Osteocyte (in vitro differentiated cells): ENCODE data around the gene DOCK3. TPM values are rescaled to one million over a fixed set of nuclear protein-coding genes. Genes with fewer than 3 reads are reported as not detected.

Experiments
- DNase-seq: peaks from one replicate; pipeline ENCODE4 v3.0.0; 2021; ENCODE audit warnings: mixed read lengths; ENCODE audit not compliant: unreplicated experiment; ENCODE audit errors: extremely low spot score
- H3K27ac Mint-ChIP-seq: one replicate; pipeline ENCODE4 v1.8.0; 2021; ENCODE audit warnings: mild to moderate bottlenecking, mixed read lengths; ENCODE audit not compliant: unreplicated experiment
- H3K27me3 Mint-ChIP-seq: one replicate; pipeline ENCODE4 v1.8.0; 2021; ENCODE audit warnings: mixed read lengths; ENCODE audit not compliant: unreplicated experiment
- H3K36me3 Mint-ChIP-seq: one replicate; pipeline ENCODE4 v1.8.0; 2021; ENCODE audit warnings: mixed read lengths; ENCODE audit not compliant: unreplicated experiment
- H3K4me1 Mint-ChIP-seq: one replicate; pipeline ENCODE4 v1.8.0; 2021; ENCODE audit warnings: mixed read lengths; ENCODE audit not compliant: unreplicated experiment
- H3K4me3 Mint-ChIP-seq: one replicate; pipeline ENCODE4 v1.8.0; 2021; ENCODE audit warnings: mild to moderate bottlenecking, moderate library complexity, mixed read lengths; ENCODE audit not compliant: unreplicated experiment
- H3K9me3 Mint-ChIP-seq: one replicate; pipeline ENCODE4 v1.8.0; 2021; ENCODE audit warnings: mixed read lengths; ENCODE audit not compliant: unreplicated experiment
- total RNA-seq: library from RNA; stranded (reverse); gene quantifications from 2 replicates; pipeline ENCODE4 v1.2.1, GENCODE V29; 2021
- TF ChIP-seq, protein P1 (sequence below): fragments of 200-600 bp; sonication (generic); IDR thresholded peaks from 2 replicates; pipeline ENCODE4 v1.5.0; 2021; ENCODE audit warnings: antibody characterized with exemption, mild to moderate bottlenecking, moderate library complexity

Gene DOCK3
- total RNA-seq, 1 donor from 2014 or later, result 0.24 TPM

DNA sequence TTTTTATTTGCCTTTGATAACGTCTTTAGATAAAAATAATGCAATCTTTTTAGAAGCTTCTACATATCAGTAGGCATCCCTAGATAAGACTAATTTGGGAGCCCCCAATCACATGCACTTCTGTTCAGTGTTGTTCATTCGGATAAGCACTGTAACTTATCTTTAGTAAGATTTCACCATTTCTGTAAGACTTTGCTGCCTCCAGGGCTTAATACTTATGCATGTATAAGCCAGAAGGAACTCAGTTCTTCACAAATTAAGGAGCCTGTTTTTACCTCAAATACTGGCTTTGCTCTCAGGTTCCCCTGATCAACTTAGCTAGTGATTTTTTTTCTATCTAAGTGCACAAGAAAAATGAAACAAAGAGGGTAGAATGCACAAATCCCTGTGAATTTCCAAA, 20.3 kb downstream of the DOCK3 start:
- Mint-ChIP-seq H3K36me3 (no peaks in the 10 kb centered on the region), H3K9me3 (peaks cover 12% of the 10 kb centered on the region), H3K4me3 (no peak overlapping the region), H3K27me3 (peaks cover 16% of the 10 kb centered on the region), H3K4me1 (no peaks in the 10 kb centered on the region), H3K27ac (no peak overlapping the region)
- no peak for DNase-seq
- TF ChIP-seq, protein P1, sequence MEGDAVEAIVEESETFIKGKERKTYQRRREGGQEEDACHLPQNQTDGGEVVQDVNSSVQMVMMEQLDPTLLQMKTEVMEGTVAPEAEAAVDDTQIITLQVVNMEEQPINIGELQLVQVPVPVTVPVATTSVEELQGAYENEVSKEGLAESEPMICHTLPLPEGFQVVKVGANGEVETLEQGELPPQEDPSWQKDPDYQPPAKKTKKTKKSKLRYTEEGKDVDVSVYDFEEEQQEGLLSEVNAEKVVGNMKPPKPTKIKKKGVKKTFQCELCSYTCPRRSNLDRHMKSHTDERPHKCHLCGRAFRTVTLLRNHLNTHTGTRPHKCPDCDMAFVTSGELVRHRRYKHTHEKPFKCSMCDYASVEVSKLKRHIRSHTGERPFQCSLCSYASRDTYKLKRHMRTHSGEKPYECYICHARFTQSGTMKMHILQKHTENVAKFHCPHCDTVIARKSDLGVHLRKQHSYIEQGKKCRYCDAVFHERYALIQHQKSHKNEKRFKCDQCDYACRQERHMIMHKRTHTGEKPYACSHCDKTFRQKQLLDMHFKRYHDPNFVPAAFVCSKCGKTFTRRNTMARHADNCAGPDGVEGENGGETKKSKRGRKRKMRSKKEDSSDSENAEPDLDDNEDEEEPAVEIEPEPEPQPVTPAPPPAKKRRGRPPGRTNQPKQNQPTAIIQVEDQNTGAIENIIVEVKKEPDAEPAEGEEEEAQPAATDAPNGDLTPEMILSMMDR, result no peak

- Mint-ChIP-seq H3K9me3 (peaks cover 12% of the 10 kb centered on the region), H3K27ac (no peak overlapping the region), H3K36me3 (no peaks in the 10 kb centered on the region), H3K27me3 (peaks cover 15% of the 10 kb centered on the region), H3K4me1 (no peaks in the 10 kb centered on the region), H3K4me3 (no peak overlapping the region)
- no peak for DNase-seq
- TF ChIP-seq, protein P1, result no peak
Observed at GRCh38 chr3:50696276-50696675, 21.5 kb downstream of the DOCK3 start.

GRCh38 chr3:50698269-50698668, 23.5 kb downstream of the DOCK3 start:
- Mint-ChIP-seq H3K27me3 (peaks cover 12% of the 10 kb centered on the region), H3K4me1 (no peaks in the 10 kb centered on the region), H3K36me3 (no peaks in the 10 kb centered on the region), H3K9me3 (peaks cover 12% of the 10 kb centered on the region), H3K27ac (no peak overlapping the region), H3K4me3 (no peak overlapping the region)
- no peak for DNase-seq
- TF ChIP-seq, protein P1, result no peak

DNA sequence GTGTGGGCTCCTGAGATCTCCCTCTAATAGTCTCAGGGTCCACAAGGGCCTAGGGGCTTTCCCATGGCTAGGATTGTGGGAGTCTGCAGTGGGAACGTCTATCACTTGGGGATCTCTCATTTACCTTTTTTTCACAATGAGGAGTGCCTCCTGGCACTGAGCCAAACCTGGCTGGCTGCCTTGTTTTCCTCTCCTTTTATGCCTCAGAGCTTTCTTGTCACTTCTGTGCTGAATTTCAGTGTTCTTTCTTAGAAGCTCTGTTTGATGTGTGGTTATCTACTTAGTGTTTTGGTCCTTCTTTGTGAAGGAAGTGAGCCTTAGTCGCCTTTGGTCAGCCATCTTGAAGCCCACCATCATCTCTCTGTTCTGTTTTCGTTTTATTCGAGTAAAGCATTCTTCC, 33.9 kb downstream of the DOCK3 start:
- H3K36me3 Mint-ChIP-seq, result no peaks in the 10 kb centered on the region
- no peaks in the 10 kb centered on the region for H3K4me1 Mint-ChIP-seq
- H3K4me3 Mint-ChIP-seq, result no peak overlapping the region
- H3K27me3 Mint-ChIP-seq, result peaks cover 10% of the 10 kb centered on the region
- TF ChIP-seq, protein P1, result no peak
- DNase-seq, result no peak
- no peaks in the 10 kb centered on the region for H3K9me3 Mint-ChIP-seq
- no peak overlapping the region for H3K27ac Mint-ChIP-seq

DNA sequence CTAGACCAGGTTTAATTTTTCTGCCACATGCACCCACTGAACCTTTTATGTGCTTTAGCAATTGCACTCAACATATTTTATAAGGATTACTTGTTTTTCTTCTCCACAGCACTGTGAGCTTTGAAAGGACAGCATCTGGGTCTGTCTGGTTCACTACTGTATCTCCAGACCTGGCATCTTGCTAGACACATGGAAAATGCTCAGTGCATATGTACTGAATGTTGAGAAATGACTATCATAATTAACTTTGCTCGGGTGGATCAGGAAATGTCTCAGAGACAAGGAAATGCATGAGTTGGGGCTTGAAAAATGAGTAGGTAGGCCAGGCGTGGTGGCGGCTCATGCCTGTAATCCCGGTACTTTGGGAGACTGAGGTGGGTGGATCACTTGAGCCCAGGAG, 40.2 kb downstream of the DOCK3 start:
- H3K27ac Mint-ChIP-seq, result no peak overlapping the region
- H3K9me3 Mint-ChIP-seq, result no peaks in the 10 kb centered on the region
- no peaks in the 10 kb centered on the region for H3K4me1 Mint-ChIP-seq
- H3K4me3 Mint-ChIP-seq, result no peak overlapping the region
- H3K27me3 Mint-ChIP-seq, result peaks cover 10% of the 10 kb centered on the region
- H3K36me3 Mint-ChIP-seq, result no peaks in the 10 kb centered on the region
- no peak for DNase-seq
- TF ChIP-seq, protein P1, result no peak
